Measurements from ENCODE around the gene MDM4. TPM values are rescaled to one million over a fixed set of nuclear protein-coding genes. Genes with fewer than 3 reads are reported as not detected.
A peak's percentile ranks its signal among the peaks of the same experiment; 100 is the strongest.

MDM4 gene
- total and polyA plus RNA-seq, 4 experiments from 2014 or later, result 7.7 to 237 (median 120) TPM

GRCh38 chr1:204581759-204582158, 65.6 kb downstream of the MDM4 start:
- no peak for DNase-seq
- peaks cover 3% of the 10 kb centered on the region in 2 donors for H3K36me3 Mint-ChIP-seq
- intact Hi-C loops (cut with micrococcal nuclease), result no loop called here
- Histone ChIP-seq H3K9me3 (ENCODE audit: control insufficient read depth in 1 of 2, low read length in 2 of 2) (no peaks in the 10 kb centered on the region), H3K4me3 (ENCODE audit: low read length in 2 of 2) (no peak overlapping the region), H3K36me3 (ENCODE audit: insufficient read depth, low read length) (no peaks in the 10 kb centered on the region), H3K4me1 (ENCODE audit: insufficient read depth, low read length) (peaks cover 34% of the 10 kb centered on the region), H3K27ac (ENCODE audit: low read depth, low read length) (no peak overlapping the region), H3K27me3 (ENCODE audit: insufficient read depth, low read length) (no peaks in the 10 kb centered on the region)
- no peak overlapping the region for H3K4me3 Mint-ChIP-seq
- peaks cover 21 to 40% (median 30%) of the 10 kb centered on the region in 4 donors for H3K4me1 Mint-ChIP-seq
- H3K27ac Mint-ChIP-seq, result peak overlapping the region in 2 of 7 donors; percentile 5 to 64
- peaks cover 0 to 1% (median 0%) of the 10 kb centered on the region in 8 donors for H3K9me3 Mint-ChIP-seq
- H3K27me3 Mint-ChIP-seq, result no peaks in the 10 kb centered on the region
- ChIA-PET POLR2A (ENCODE audit: partially characterized antibody) (no interaction called here), CTCF (ENCODE audit: partially characterized antibody) (interaction anchor here (1.0 kb wide), 1 partner anchor 151 kb away, joined by 3 read pairs; no protein-coding TSS in a partner anchor)

- ChIA-PET CTCF (ENCODE audit: partially characterized antibody) (no interaction called here), POLR2A (ENCODE audit: partially characterized antibody) (interaction anchor here (0.6 kb wide), 1 partner anchor 42 kb away, joined by 3 read pairs; no protein-coding TSS in a partner anchor)
- Histone ChIP-seq H3K4me3 (ENCODE audit: low read length in 2 of 2) (no peak overlapping the region), H3K9me3 (ENCODE audit: control insufficient read depth in 1 of 2, low read length in 2 of 2) (no peaks in the 10 kb centered on the region), H3K27me3 (ENCODE audit: insufficient read depth, low read length) (no peaks in the 10 kb centered on the region), H3K27ac (ENCODE audit: low read depth, low read length) (no peak overlapping the region), H3K36me3 (ENCODE audit: insufficient read depth, low read length) (no peaks in the 10 kb centered on the region), H3K4me1 (ENCODE audit: insufficient read depth, low read length) (peaks cover 23% of the 10 kb centered on the region)
- intact Hi-C loops (cut with micrococcal nuclease), result no loop called here
- Mint-ChIP-seq H3K27me3 (no peaks in the 10 kb centered on the region), H3K9me3 (peaks cover 0 to 1% (median 0%) of the 10 kb centered on the region in 8 donors), H3K4me1 (peaks cover 14 to 32% (median 21%) of the 10 kb centered on the region in 4 donors), H3K4me3 (peak overlapping the region in 1 of 8 donors; percentile 22), H3K27ac (peak overlapping the region in 3 of 7 donors; percentile 10 to 70 (median 25)), H3K36me3 (peaks cover 0 to 9% of the 10 kb centered on the region in 2 donors)
- DNase-seq, result no peak
These were observed 67.9 kb downstream of the MDM4 start for GRCh38 chr1:204583909-204584632.

DNA sequence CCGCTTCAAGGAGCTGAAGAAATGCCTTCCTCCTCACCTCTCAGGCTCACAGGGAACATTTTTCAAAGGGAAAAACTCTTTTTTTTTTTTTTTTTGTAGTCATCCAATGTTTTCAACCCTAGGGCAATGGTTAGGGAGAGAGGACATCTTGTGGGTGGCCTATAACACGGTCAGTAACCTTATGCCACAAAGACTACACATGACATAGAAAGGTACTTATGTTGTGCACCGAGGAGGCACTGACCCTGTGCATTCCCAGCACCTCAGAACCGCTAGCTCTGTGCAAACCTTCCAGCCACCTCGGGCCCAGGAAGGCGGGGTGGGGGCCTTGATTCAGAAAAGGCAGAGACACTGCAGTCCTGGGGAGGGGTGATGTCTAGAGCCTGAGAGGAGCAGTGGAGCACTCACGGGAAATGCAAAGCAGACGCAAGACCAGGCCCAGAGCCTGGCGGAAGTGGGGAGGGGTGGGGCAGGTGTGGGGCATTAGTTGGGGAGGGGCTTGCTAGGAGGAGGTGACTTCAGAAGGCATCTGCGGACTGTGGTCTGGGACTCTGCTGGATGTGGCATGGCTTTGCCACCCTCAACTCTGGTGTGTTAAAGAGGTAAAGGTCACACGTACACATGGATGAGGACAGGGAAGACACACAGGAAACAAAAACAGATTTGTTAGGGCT, 68.6 kb downstream of the MDM4 start:
- ChIA-PET CTCF (ENCODE audit: partially characterized antibody) (no interaction called here), POLR2A (ENCODE audit: partially characterized antibody) (interaction anchor here (0.6 to 0.7 kb wide), 2 partner anchors 36 to 43 kb away, joined by 3 read pairs; no protein-coding TSS in a partner anchor)
- peaks cover 16% of the 10 kb centered on the region for H3K4me1 ChIP-seq (ENCODE audit: insufficient read depth, low read length)

GRCh38 chr1:204587621-204588020, 71.4 kb downstream of the MDM4 start:
- H3K27ac ChIP-seq (ENCODE audit: low read depth, low read length), result no peak overlapping the region
- no peaks in the 10 kb centered on the region for H3K36me3 ChIP-seq (ENCODE audit: insufficient read depth, low read length)
- POLR2A ChIA-PET (ENCODE audit: partially characterized antibody), result no interaction called here
- Mint-ChIP-seq H3K4me1 (peaks cover 5 to 14% (median 7%) of the 10 kb centered on the region in 4 donors), H3K27me3 (no peaks in the 10 kb centered on the region), H3K9me3 (no peaks in the 10 kb centered on the region), H3K36me3 (peaks cover 0 to 9% of the 10 kb centered on the region in 2 donors), H3K4me3 (no peak overlapping the region), H3K27ac (peak overlapping the region in 2 of 7 donors; percentile 42 to 44)
- CTCF ChIA-PET (ENCODE audit: partially characterized antibody), result interaction anchor here (1.5 kb wide), 1 partner anchor 36 kb away, joined by 3 read pairs; no protein-coding TSS in a partner anchor
- no peak for DNase-seq
- H3K9me3 ChIP-seq (ENCODE audit: control insufficient read depth in 1 of 2, low read length in 2 of 2), result no peaks in the 10 kb centered on the region
- peaks cover 7% of the 10 kb centered on the region for H3K4me1 ChIP-seq (ENCODE audit: insufficient read depth, low read length)
- no peak overlapping the region for H3K4me3 ChIP-seq (ENCODE audit: low read length in 2 of 2)
- no peaks in the 10 kb centered on the region for H3K27me3 ChIP-seq (ENCODE audit: insufficient read depth, low read length)
- intact Hi-C loops (cut with micrococcal nuclease), result no loop called here

More for the DNA sequence above, 68.6 kb downstream of the MDM4 start:
- Mint-ChIP-seq H3K27ac (peak overlapping the region in 5 of 7 donors; percentile 35 to 79 (median 60)), H3K4me3 (peak overlapping the region; percentile 35 to 76 (median 60)), H3K27me3 (no peaks in the 10 kb centered on the region), H3K36me3 (peaks cover 0 to 9% of the 10 kb centered on the region in 2 donors), H3K4me1 (peaks cover 9 to 25% (median 15%) of the 10 kb centered on the region in 4 donors), H3K9me3 (peaks cover 0 to 1% (median 0%) of the 10 kb centered on the region in 8 donors)
- intact Hi-C loops (cut with micrococcal nuclease), result no loop called here
- H3K27ac ChIP-seq (ENCODE audit: low read depth, low read length), result no peak overlapping the region
- peak; percentile 9 to 41 (median 29) for DNase-seq
- no peaks in the 10 kb centered on the region for H3K36me3 ChIP-seq (ENCODE audit: insufficient read depth, low read length)
- H3K4me3 ChIP-seq (ENCODE audit: low read length in 2 of 2), result no peak overlapping the region
- H3K27me3 ChIP-seq (ENCODE audit: insufficient read depth, low read length), result no peaks in the 10 kb centered on the region
- no peaks in the 10 kb centered on the region for H3K9me3 ChIP-seq (ENCODE audit: control insufficient read depth in 1 of 2, low read length in 2 of 2)

GRCh38 chr1:204588826-204589225, 72.6 kb downstream of the MDM4 start:
- no peaks in the 10 kb centered on the region for H3K9me3 ChIP-seq (ENCODE audit: control insufficient read depth in 1 of 2, low read length in 2 of 2)
- H3K4me3 ChIP-seq (ENCODE audit: low read length in 2 of 2), result no peak overlapping the region
- Mint-ChIP-seq H3K4me3 (no peak overlapping the region), H3K27me3 (no peaks in the 10 kb centered on the region), H3K9me3 (no peaks in the 10 kb centered on the region), H3K36me3 (peaks cover 0 to 9% of the 10 kb centered on the region in 2 donors), H3K27ac (no peak overlapping the region), H3K4me1 (peaks cover 4 to 14% (median 6%) of the 10 kb centered on the region in 4 donors)
- no peaks in the 10 kb centered on the region for H3K36me3 ChIP-seq (ENCODE audit: insufficient read depth, low read length)
- intact Hi-C loops (cut with micrococcal nuclease), result no loop called here
- no peaks in the 10 kb centered on the region for H3K27me3 ChIP-seq (ENCODE audit: insufficient read depth, low read length)
- CTCF ChIA-PET (ENCODE audit: partially characterized antibody), result interaction anchor here (0.8 to 1.5 kb wide), 2 partner anchors 35 to 203 kb away, joined by 3 read pairs; no protein-coding TSS in a partner anchor
- DNase-seq, result no peak
- H3K27ac ChIP-seq (ENCODE audit: low read depth, low read length), result no peak overlapping the region
- POLR2A ChIA-PET (ENCODE audit: partially characterized antibody), result no interaction called here
- peaks cover 7% of the 10 kb centered on the region for H3K4me1 ChIP-seq (ENCODE audit: insufficient read depth, low read length)

GRCh38 chr1:204589409-204590038, 73.3 kb downstream of the MDM4 start:
- no peak overlapping the region for H3K27ac ChIP-seq (ENCODE audit: low read depth, low read length)
- Mint-ChIP-seq H3K27me3 (no peaks in the 10 kb centered on the region), H3K4me1 (peaks cover 4 to 10% (median 6%) of the 10 kb centered on the region in 4 donors), H3K9me3 (no peaks in the 10 kb centered on the region), H3K36me3 (peaks cover 0 to 9% of the 10 kb centered on the region in 2 donors), H3K4me3 (no peak overlapping the region), H3K27ac (no peak overlapping the region)
- CTCF ChIA-PET (ENCODE audit: partially characterized antibody), result interaction anchor here (0.8 kb wide), 1 partner anchor 202 kb away, joined by 3 read pairs; no protein-coding TSS in a partner anchor
- H3K4me1 ChIP-seq (ENCODE audit: insufficient read depth, low read length), result peaks cover under 1% of the 10 kb centered on the region
- POLR2A ChIA-PET (ENCODE audit: partially characterized antibody), result no interaction called here
- H3K27me3 ChIP-seq (ENCODE audit: insufficient read depth, low read length), result no peaks in the 10 kb centered on the region
- intact Hi-C loops (cut with micrococcal nuclease), result no loop called here
- no peak for DNase-seq
- no peaks in the 10 kb centered on the region for H3K36me3 ChIP-seq (ENCODE audit: insufficient read depth, low read length)
- H3K4me3 ChIP-seq (ENCODE audit: low read length in 2 of 2), result no peak overlapping the region
- H3K9me3 ChIP-seq (ENCODE audit: control insufficient read depth in 1 of 2, low read length in 2 of 2), result no peaks in the 10 kb centered on the region
